ENCODE measurements around the gene OR6P1. TPM values are rescaled to one million over a fixed set of nuclear protein-coding genes. Genes with fewer than 3 reads are reported as not detected.

OR6P1 gene
- total and polyA plus RNA-seq, 2 of the 8 experiments (the other 6 are each of a cell fraction or from before 2014, with no cell fraction given), result not detected

DNA sequence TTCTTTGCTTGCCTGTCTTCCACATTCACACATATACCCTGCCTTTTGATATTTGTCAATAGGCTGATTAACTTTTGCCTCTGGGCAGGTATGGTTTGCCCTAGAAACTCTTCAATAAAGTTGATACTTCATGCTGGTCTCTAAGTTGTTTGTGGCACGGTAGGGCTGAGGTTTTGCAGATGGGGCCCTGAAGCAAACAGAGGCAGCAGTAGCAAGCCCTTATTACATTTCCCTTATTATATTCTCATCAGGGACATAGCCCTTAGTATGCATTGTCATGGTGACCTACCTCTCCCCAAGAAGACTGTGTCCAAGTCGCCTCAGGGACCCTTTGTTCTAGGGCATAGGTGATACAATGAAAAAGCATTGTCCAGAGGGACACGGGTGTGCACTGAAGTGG, at the start of gene OR6P1 (continued):
- TF ChIP-seq, protein P1, sequence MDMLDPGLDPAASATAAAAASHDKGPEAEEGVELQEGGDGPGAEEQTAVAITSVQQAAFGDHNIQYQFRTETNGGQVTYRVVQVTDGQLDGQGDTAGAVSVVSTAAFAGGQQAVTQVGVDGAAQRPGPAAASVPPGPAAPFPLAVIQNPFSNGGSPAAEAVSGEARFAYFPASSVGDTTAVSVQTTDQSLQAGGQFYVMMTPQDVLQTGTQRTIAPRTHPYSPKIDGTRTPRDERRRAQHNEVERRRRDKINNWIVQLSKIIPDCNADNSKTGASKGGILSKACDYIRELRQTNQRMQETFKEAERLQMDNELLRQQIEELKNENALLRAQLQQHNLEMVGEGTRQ (IDR thresholded peaks at IDR 0.05; ENCODE audit: low read length), result no peak
- no peak for TF ChIP-seq BRCA1 (IDR thresholded peaks at IDR 0.05; ENCODE audit: low read depth, low read length)
- TF ChIP-seq ASH2L (IDR thresholded peaks at IDR 0.05; ENCODE audit: low read length), result no peak
- no peak for TF ChIP-seq BACH1 (IDR thresholded peaks at IDR 0.05; ENCODE audit: low read length)
- TF ChIP-seq GTF2F1 (IDR thresholded peaks at IDR 0.05; ENCODE audit: borderline replicate concordance, low read depth, low read length), result no peak
- TF ChIP-seq, protein P2, sequence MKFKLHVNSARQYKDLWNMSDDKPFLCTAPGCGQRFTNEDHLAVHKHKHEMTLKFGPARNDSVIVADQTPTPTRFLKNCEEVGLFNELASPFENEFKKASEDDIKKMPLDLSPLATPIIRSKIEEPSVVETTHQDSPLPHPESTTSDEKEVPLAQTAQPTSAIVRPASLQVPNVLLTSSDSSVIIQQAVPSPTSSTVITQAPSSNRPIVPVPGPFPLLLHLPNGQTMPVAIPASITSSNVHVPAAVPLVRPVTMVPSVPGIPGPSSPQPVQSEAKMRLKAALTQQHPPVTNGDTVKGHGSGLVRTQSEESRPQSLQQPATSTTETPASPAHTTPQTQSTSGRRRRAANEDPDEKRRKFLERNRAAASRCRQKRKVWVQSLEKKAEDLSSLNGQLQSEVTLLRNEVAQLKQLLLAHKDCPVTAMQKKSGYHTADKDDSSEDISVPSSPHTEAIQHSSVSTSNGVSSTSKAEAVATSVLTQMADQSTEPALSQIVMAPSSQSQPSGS (IDR thresholded peaks at IDR 0.05; ENCODE audit: low read length), result no peak
- TF ChIP-seq JUND (IDR thresholded peaks at IDR 0.05; ENCODE audit: low read length), result no peak
